HepG2 (cell line): Measurements from ENCODE around the gene MRPL3. TPM values are rescaled to one million over a fixed set of nuclear protein-coding genes. Genes with fewer than 3 reads are reported as not detected.

ENCODE experiments used
- FOXP1 ChIP-seq, 2 experiments: fragments of 450-650 bp in 1 of 2; IDR thresholded peaks; 2 replicates each; pipeline ENCODE4 v1.6.1; 2017 to 2018; ENCODE audit warnings: antibody characterized with exemption in 1 of 2
- GABPB1 ChIP-seq: IDR thresholded peaks from 2 replicates; pipeline ENCODE4 v1.6.1; 2016; ENCODE audit warnings: mild to moderate bottlenecking, missing genetic modification reagents, moderate library complexity, missing compliant biosample characterization
- MAFK ChIP-seq, 2 experiments: IDR thresholded peaks in 1 of 2; conservative IDR thresholded peaks in 1 of 2; 2 replicates each; pipeline ENCODE4 v1.6.1; 2011; ENCODE audit warnings: improper control_type of control experiment in 2 of 2, low read length in 2 of 2
- SAFB2 ChIP-seq: sonication (generic); formaldehyde crosslinking; IDR thresholded peaks from 2 replicates; pipeline ENCODE4 v1.5.1; 2020; ENCODE audit warnings: missing genetic modification reagents, low read depth, mild to moderate bottlenecking, borderline replicate concordance
- SP4 ChIP-seq: sonication (generic); formaldehyde crosslinking; IDR thresholded peaks from 2 replicates; pipeline ENCODE4 v1.8.1; 2023; ENCODE audit warnings: mild to moderate bottlenecking, missing genetic modification reagents
- U2AF1 ChIP-seq: fragments of 200-400 bp; formaldehyde crosslinking; optimal IDR thresholded peaks from 2 replicates; pipeline ENCODE3; 2017; ENCODE audit warnings: mild to moderate bottlenecking, low read depth, low read length
- ZNF232 ChIP-seq: sonication (generic); formaldehyde crosslinking; IDR thresholded peaks from 2 replicates; pipeline ENCODE4 v1.4.0; 2020; ENCODE audit warnings: missing genetic modification reagents, borderline replicate concordance
- ZNF407 ChIP-seq: sonication (generic); formaldehyde crosslinking; IDR thresholded peaks from one replicate; pipeline ENCODE4 v1.5.1; 2020; ENCODE audit warnings: mild to moderate bottlenecking, missing genetic modification reagents; ENCODE audit errors: not compliant biosample characterization
- ZNF691 ChIP-seq: sonication (generic); formaldehyde crosslinking; IDR thresholded peaks from 2 replicates; pipeline ENCODE4 v1.4.0; 2020; ENCODE audit warnings: missing genetic modification reagents, low read depth, mild to moderate bottlenecking, borderline replicate concordance
- ZNF788 ChIP-seq: sonication (generic); formaldehyde crosslinking; IDR thresholded peaks from 2 replicates; pipeline ENCODE4 v1.5.0; 2020; ENCODE audit warnings: mild to moderate bottlenecking, missing genetic modification reagents, borderline replicate concordance
- polyA plus RNA-seq, 8 experiments: library from polyadenylated mRNA; depleted of rRNA in 3 of 8; stranded (reverse) in 7 of 8; unstranded in 1 of 8; fragments of >200 nt; fragmentation: Illumina TruSeq in 4 of 8; extraction: Trizol in 4 of 8; gene quantifications; 2 replicates each; pipeline versions ENCODE4 v1.2.1 to v1.2.3, GENCODE V29; 2011 to 2016; ENCODE audit warnings: low read depth in 4 of 8, missing spikeins in 1 of 8, mixed read lengths in 1 of 8; ENCODE audit not compliant: insufficient read depth in 1 of 8
- total RNA-seq, 5 experiments: library from RNA; depleted of rRNA; stranded (reverse); fragments of >200 nt; fragmentation: Illumina TruSeq; extraction: Trizol; gene quantifications; 2 replicates each; pipeline ENCODE4 v1.2.3, GENCODE V29; 2016; ENCODE audit warnings: low read depth in 1 of 5
- TF ChIP-seq, protein P1 (sequence below): sonication (generic); formaldehyde crosslinking; IDR thresholded peaks from 2 replicates; pipeline ENCODE4 v1.5.0; 2020; ENCODE audit warnings: mild to moderate bottlenecking, missing genetic modification reagents, borderline replicate concordance

MRPL3 gene
- total and polyA plus RNA-seq, 2 of the 13 experiments (the other 11 are each of a cell fraction or from before 2014, with no cell fraction given), result 114 to 172 TPM

DNA sequence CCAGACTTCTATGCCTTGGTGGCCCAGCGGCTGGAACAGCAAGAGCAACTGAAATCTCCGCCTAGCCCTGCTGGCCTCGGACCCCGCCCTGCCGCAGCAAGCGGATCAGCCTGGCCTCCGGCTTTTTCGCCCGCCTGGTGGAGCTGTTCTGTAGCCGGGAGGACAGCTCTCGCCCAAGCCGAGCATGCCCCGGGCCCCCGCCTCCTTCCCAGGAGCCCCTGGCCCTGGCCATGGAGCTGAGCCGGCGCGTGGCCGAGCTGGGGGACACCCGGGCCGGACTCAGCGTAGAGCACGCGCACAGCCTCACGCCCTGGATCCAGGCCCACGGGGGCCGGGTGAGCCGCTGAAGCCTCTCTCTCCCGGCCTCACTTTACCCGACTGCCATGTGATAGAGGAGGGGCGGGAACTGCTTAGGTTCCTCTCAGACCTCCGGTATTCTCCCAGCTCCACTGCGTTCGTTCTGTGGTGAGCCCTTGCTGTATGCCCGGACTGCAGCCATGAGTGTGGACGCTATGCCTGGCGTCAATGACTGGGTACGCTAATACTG, 24.1 kb upstream of the MRPL3 start (continued):
- no peak for TF ChIP-seq ZNF691 (CRISPR knock-in tag)
- no peak for TF ChIP-seq ZNF232 (CRISPR knock-in tag)
- peak; percentile 59; the same call in 1 of the 2 replicates for TF ChIP-seq GABPB1 (CRISPR knock-in tag)
- TF ChIP-seq U2AF1, result no peak
- no peak for TF ChIP-seq ZNF407 (CRISPR knock-in tag)
- no peak for TF ChIP-seq SAFB2 (CRISPR knock-in tag)
- TF ChIP-seq SP4 (CRISPR knock-in tag), result no peak
- TF ChIP-seq, protein P1, sequence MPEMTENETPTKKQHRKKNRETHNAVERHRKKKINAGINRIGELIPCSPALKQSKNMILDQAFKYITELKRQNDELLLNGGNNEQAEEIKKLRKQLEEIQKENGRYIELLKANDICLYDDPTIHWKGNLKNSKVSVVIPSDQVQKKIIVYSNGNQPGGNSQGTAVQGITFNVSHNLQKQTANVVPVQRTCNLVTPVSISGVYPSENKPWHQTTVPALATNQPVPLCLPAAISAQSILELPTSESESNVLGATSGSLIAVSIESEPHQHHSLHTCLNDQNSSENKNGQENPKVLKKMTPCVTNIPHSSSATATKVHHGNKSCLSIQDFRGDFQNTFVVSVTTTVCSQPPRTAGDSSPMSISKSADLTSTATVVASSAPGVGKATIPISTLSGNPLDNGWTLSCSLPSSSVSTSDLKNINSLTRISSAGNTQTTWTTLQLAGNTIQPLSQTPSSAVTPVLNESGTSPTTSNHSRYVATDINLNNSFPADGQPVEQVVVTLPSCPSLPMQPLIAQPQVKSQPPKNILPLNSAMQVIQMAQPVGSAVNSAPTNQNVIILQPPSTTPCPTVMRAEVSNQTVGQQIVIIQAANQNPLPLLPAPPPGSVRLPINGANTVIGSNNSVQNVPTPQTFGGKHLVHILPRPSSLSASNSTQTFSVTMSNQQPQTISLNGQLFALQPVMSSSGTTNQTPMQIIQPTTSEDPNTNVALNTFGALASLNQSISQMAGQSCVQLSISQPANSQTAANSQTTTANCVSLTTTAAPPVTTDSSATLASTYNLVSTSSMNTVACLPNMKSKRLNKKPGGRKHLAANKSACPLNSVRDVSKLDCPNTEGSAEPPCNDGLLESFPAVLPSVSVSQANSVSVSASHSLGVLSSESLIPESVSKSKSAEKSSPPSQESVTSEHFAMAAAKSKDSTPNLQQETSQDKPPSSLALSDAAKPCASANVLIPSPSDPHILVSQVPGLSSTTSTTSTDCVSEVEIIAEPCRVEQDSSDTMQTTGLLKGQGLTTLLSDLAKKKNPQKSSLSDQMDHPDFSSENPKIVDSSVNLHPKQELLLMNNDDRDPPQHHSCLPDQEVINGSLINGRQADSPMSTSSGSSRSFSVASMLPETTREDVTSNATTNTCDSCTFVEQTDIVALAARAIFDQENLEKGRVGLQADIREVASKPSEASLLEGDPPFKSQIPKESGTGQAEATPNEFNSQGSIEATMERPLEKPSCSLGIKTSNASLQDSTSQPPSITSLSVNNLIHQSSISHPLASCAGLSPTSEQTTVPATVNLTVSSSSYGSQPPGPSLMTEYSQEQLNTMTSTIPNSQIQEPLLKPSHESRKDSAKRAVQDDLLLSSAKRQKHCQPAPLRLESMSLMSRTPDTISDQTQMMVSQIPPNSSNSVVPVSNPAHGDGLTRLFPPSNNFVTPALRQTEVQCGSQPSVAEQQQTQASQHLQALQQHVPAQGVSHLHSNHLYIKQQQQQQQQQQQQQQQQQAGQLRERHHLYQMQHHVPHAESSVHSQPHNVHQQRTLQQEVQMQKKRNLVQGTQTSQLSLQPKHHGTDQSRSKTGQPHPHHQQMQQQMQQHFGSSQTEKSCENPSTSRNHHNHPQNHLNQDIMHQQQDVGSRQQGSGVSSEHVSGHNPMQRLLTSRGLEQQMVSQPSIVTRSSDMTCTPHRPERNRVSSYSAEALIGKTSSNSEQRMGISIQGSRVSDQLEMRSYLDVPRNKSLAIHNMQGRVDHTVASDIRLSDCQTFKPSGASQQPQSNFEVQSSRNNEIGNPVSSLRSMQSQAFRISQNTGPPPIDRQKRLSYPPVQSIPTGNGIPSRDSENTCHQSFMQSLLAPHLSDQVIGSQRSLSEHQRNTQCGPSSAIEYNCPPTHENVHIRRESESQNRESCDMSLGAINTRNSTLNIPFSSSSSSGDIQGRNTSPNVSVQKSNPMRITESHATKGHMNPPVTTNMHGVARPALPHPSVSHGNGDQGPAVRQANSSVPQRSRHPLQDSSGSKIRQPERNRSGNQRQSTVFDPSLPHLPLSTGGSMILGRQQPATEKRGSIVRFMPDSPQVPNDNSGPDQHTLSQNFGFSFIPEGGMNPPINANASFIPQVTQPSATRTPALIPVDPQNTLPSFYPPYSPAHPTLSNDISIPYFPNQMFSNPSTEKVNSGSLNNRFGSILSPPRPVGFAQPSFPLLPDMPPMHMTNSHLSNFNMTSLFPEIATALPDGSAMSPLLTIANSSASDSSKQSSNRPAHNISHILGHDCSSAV, result no peak
- no peak for TF ChIP-seq ZNF788 (CRISPR knock-in tag)
- no peak for TF ChIP-seq MAFK (conservative IDR thresholded peaks at IDR 0.05 in 1 of 2, IDR thresholded peaks at IDR 0.05 in 1 of 2; ENCODE audit: low read length in 2 of 2)
- no peak for TF ChIP-seq FOXP1 (IDR thresholded peaks at IDR 0.05)
- no peak for TF ChIP-seq FOXP1 (CRISPR knock-in tag; IDR thresholded peaks at IDR 0.05)
